ENCODE results near the gene SLC17A8.
"Not testable (repeated sequence)": the region's sequence is repeated elsewhere in the genome, so short reads cannot be mapped to it uniquely, and the experiment has no call there.

SLC17A8 gene

GRCh38 chr12:100356644-100357223, at the start of gene SLC17A8:
SLC17A8 (plus strand) TSS chr12:100357074; CDS start chr12:100357392, 318 bp downstream.
- no peak for DNase-seq

GRCh38 chr12:100308138-100308537, 48.7 kb upstream of the SLC17A8 start:
- not testable (repeated sequence) for DNase-seq

GRCh38 chr12:100311317-100311716, 45.6 kb upstream of the SLC17A8 start:
- no peak for DNase-seq

GRCh38 chr12:100317371-100317770, 39.5 kb upstream of the SLC17A8 start:
- no peak for DNase-seq

- no peak for DNase-seq
Measured at GRCh38 chr12:100324498-100324897, 32.4 kb upstream of the SLC17A8 start.

GRCh38 chr12:100326208-100326607, 30.7 kb upstream of the SLC17A8 start:
- DNase-seq, result no peak

- DNase-seq, result no peak
Measured at GRCh38 chr12:100329800-100330199, 27.1 kb upstream of the SLC17A8 start.

- no peak for DNase-seq
Measured at GRCh38 chr12:100331871-100332270, 25.0 kb upstream of the SLC17A8 start.

GRCh38 chr12:100332852-100333251, 24.0 kb upstream of the SLC17A8 start:
- DNase-seq, result no peak

GRCh38 chr12:100337299-100337698, 19.6 kb upstream of the SLC17A8 start:
- DNase-seq, result no peak

- no peak for DNase-seq
Measured at GRCh38 chr12:100337727-100338126, 19.1 kb upstream of the SLC17A8 start.

GRCh38 chr12:100339071-100339470, 17.8 kb upstream of the SLC17A8 start:
- no peak for DNase-seq

GRCh38 chr12:100342897-100343296, 14.0 kb upstream of the SLC17A8 start:
- DNase-seq, result not testable (repeated sequence)

GRCh38 chr12:100344351-100344750, 12.5 kb upstream of the SLC17A8 start:
- not testable (repeated sequence) for DNase-seq

GRCh38 chr12:100345020-100345767, 11.7 kb upstream of the SLC17A8 start:
- DNase-seq, result no peak

- DNase-seq, result peak; percentile 75
Measured at GRCh38 chr12:100346660-100347059, 10.2 kb upstream of the SLC17A8 start.

- peak; percentile 84 for DNase-seq
Measured at GRCh38 chr12:100348657-100349454, 8.0 kb upstream of the SLC17A8 start.

- DNase-seq, result no peak
Measured at GRCh38 chr12:100359248-100359647, 2.4 kb downstream of the SLC17A8 start.

- no peak for DNase-seq
Measured at GRCh38 chr12:100359822-100360221, 2.9 kb downstream of the SLC17A8 start.

GRCh38 chr12:100360450-100360849, 3.6 kb downstream of the SLC17A8 start:
- DNase-seq, result no peak

GRCh38 chr12:100364324-100364723, 7.5 kb downstream of the SLC17A8 start:
- no peak for DNase-seq

- DNase-seq, result no peak
Measured at GRCh38 chr12:100365411-100365810, 8.5 kb downstream of the SLC17A8 start.

- no peak for DNase-seq
Measured at GRCh38 chr12:100368066-100368465, 11.2 kb downstream of the SLC17A8 start.

GRCh38 chr12:100371146-100371545, 14.3 kb downstream of the SLC17A8 start:
- no peak for DNase-seq
